Vagina (tissue), 2 donors: ENCODE data around the gene SDK2. TPM values are rescaled to one million over a fixed set of nuclear protein-coding genes. Genes with fewer than 3 reads are reported as not detected.

Experiments
- DNase-seq, 2 donors: peaks; one replicate each; pipeline ENCODE4 v3.0.0-alpha.2; 2017; ENCODE audit errors: extremely low spot score in 2 of 2
- H3K27ac ChIP-seq: fragments of 200-600 bp; sonication (generic); one replicate; pipeline ENCODE4 v1.5.1; 2019
- H3K27me3 ChIP-seq: fragments of 200-600 bp; sonication (generic); one replicate; pipeline ENCODE4 v1.5.1; 2019
- H3K36me3 ChIP-seq, 2 donors: fragments of 200-600 bp; sonication (generic); one replicate each; pipeline ENCODE4 v1.5.1; 2017 to 2019
- H3K4me1 ChIP-seq: fragments of 200-600 bp; sonication (generic); one replicate; pipeline ENCODE4 v1.5.1; 2019
- H3K4me3 ChIP-seq, 2 donors: fragments of 200-600 bp; sonication (generic); 1 replicate in 1 of 2; 2 replicates in 1 of 2; pipeline ENCODE4 v1.5.1; 2016 to 2019
- H3K9me3 ChIP-seq: fragments of 200-600 bp; sonication (generic); one replicate; pipeline ENCODE4 v1.5.1; 2019
- CTCF ChIP-seq, 3 experiments: fragments of 450-650 bp in 2 of 3; fragments of 200-600 bp in 1 of 3; sonication (generic) in 1 of 3; IDR thresholded peaks; one replicate each; pipeline ENCODE4 v1.5.1; 2017 to 2019; ENCODE audit warnings: antibody characterized with exemption in 3 of 3, mild to moderate bottlenecking in 2 of 3, moderate library complexity in 2 of 3
- POLR2A ChIP-seq, 2 donors: fragments of 450-650 bp; IDR thresholded peaks; one replicate each; pipeline ENCODE4 v1.6.1; 2017; ENCODE audit warnings: antibody characterized with exemption in 2 of 2, mild to moderate bottlenecking in 2 of 2, moderate library complexity in 2 of 2
- POLR2AphosphoS5 ChIP-seq, 2 donors: sonication (generic); formaldehyde crosslinking; IDR thresholded peaks; one replicate each; pipeline ENCODE4 v1.9.0; 2017; ENCODE audit warnings: antibody characterized with exemption in 2 of 2, mild to moderate bottlenecking in 2 of 2, low read depth in 1 of 2; ENCODE audit not compliant: insufficient read depth in 1 of 2
- intact Hi-C: fragments of 100-400 bp; cut with DNase I; formaldehyde crosslinking; loops from one replicate; pipeline ENCODE4 v1.15.1; 2023
- total RNA-seq: library from RNA; depleted of rRNA; stranded (reverse); fragments of >200 nt; gene quantifications from one replicate; pipeline ENCODE4 v1.2.3, GENCODE V29; 2016

The SDK2 gene
- total RNA-seq, 1 donor from 2014 or later = 1.7 TPM

GRCh38 chr17:73548620-73549311 lies 95.5 kb downstream of the SDK2 start:
- intact Hi-C loops = no loop called here
- TF ChIP-seq POLR2AphosphoS5 (IDR thresholded peaks at IDR 0.05; ENCODE audit: insufficient read depth in 1 of 2, low read depth in 1 of 2) = no peak
- no peak for TF ChIP-seq CTCF (IDR thresholded peaks at IDR 0.05)
- no peak for TF ChIP-seq POLR2A (IDR thresholded peaks at IDR 0.05)

GRCh38 chr17:73547790-73548189 lies 96.5 kb downstream of the SDK2 start:
- H3K4me3 ChIP-seq = no peak overlapping the region

More at GRCh38 chr17:73548620-73549311, 95.5 kb downstream of the SDK2 start:
- no peak overlapping the region for H3K27ac ChIP-seq
- H3K4me3 ChIP-seq = no peak overlapping the region
- peaks cover 11% of the 10 kb centered on the region for H3K4me1 ChIP-seq
- no peaks in the 10 kb centered on the region for H3K36me3 ChIP-seq
- no peaks in the 10 kb centered on the region for H3K9me3 ChIP-seq
- H3K27me3 ChIP-seq = no peaks in the 10 kb centered on the region
- DNase-seq = no peak

GRCh38 chr17:73546770-73547536 lies 97.3 kb downstream of the SDK2 start:
- H3K9me3 ChIP-seq = no peaks in the 10 kb centered on the region
- no peak for TF ChIP-seq POLR2A (IDR thresholded peaks at IDR 0.05)
- no peak for TF ChIP-seq CTCF (IDR thresholded peaks at IDR 0.05)
- TF ChIP-seq POLR2AphosphoS5 (IDR thresholded peaks at IDR 0.05; ENCODE audit: insufficient read depth in 1 of 2, low read depth in 1 of 2) = no peak
- H3K4me3 ChIP-seq = no peak overlapping the region
- no peaks in the 10 kb centered on the region for H3K36me3 ChIP-seq
- H3K27me3 ChIP-seq = no peaks in the 10 kb centered on the region
- intact Hi-C loops = no loop called here
- no peak for DNase-seq
- H3K4me1 ChIP-seq = peaks cover 11% of the 10 kb centered on the region
- no peak overlapping the region for H3K27ac ChIP-seq

More at GRCh38 chr17:73547790-73548189, 96.5 kb downstream of the SDK2 start:
- Histone ChIP-seq H3K27me3 (no peaks in the 10 kb centered on the region), H3K9me3 (no peaks in the 10 kb centered on the region), H3K4me1 (peaks cover 11% of the 10 kb centered on the region), H3K36me3 (no peaks in the 10 kb centered on the region), H3K27ac (no peak overlapping the region)
- TF ChIP-seq POLR2AphosphoS5 (IDR thresholded peaks at IDR 0.05; ENCODE audit: insufficient read depth in 1 of 2, low read depth in 1 of 2) = no peak
- no peak for TF ChIP-seq CTCF (IDR thresholded peaks at IDR 0.05)
- no peak for TF ChIP-seq POLR2A (IDR thresholded peaks at IDR 0.05)
- no peak for DNase-seq
- intact Hi-C loops = no loop called here

GRCh38 chr17:73546114-73546513 lies 98.1 kb downstream of the SDK2 start:
- H3K9me3 ChIP-seq = no peaks in the 10 kb centered on the region
- H3K36me3 ChIP-seq = no peaks in the 10 kb centered on the region
- peaks cover 11% of the 10 kb centered on the region for H3K4me1 ChIP-seq
- TF ChIP-seq POLR2A (IDR thresholded peaks at IDR 0.05) (no peak), POLR2AphosphoS5 (IDR thresholded peaks at IDR 0.05; ENCODE audit: insufficient read depth in 1 of 2, low read depth in 1 of 2) (no peak), CTCF (IDR thresholded peaks at IDR 0.05) (no peak)
- no peaks in the 10 kb centered on the region for H3K27me3 ChIP-seq
- H3K27ac ChIP-seq = no peak overlapping the region
- no peak overlapping the region for H3K4me3 ChIP-seq
- DNase-seq = no peak
- intact Hi-C loops = no loop called here
